SK-N-MC (cell line): Measurements from ENCODE around the gene TBC1D22A.

Experiments used
- EZH2 ChIP-seq: fragments of 200-600 bp; sonication (generic); IDR thresholded peaks from one replicate; pipeline ENCODE4 v1.6.1; 2017; ENCODE audit warnings: antibody characterized with exemption
- POLR2AphosphoS5 ChIP-seq: IDR thresholded peaks from 2 replicates; pipeline ENCODE4 v1.6.1; 2012; ENCODE audit warnings: mild to moderate bottlenecking, low read depth, low read length, borderline replicate concordance

- no peak for TF ChIP-seq EZH2
- TF ChIP-seq POLR2AphosphoS5 = no peak
Observed at GRCh38 chr22:47030881-47031627, 268.6 kb downstream of the TBC1D22A start.
